ENCODE measurements around the gene SPAG5. TPM values are rescaled to one million over a fixed set of nuclear protein-coding genes. Genes with fewer than 3 reads are reported as not detected.

The SPAG5 gene
- total RNA-seq, 1 donor from 2014 or later, result 1.0 TPM

DNA sequence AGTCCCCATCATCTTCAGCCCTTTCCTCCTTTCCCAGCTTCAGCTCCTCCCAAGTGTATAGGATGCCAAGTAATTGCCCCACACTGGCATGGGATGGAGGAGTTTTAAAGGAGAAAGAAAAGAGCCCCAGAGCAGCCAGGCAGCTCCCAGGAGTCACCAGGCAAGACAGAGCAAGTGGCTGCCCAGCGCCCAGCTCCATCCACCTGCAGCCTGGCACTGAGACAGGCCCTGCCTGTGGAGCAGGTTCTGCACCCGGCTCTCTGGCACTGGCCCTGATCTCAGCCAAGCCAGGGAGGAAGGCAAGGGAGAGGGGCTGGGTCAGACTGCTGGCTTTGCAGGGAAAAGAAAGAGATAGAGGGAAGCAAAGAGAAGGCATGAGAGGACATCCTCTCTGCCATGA is 71.0 kb downstream of the SPAG5 start:
- Histone ChIP-seq H3K9me3 (replicated peaks) (no peaks in the 10 kb centered on the region), H3K4me1 (no peaks in the 10 kb centered on the region), H3K4me3 (no peak overlapping the region), H3K36me3 (no peaks in the 10 kb centered on the region), H3K27me3 (ENCODE audit: low read depth) (peaks cover 22% of the 10 kb centered on the region), H3K27ac (replicated peaks) (no peak overlapping the region)
- intact Hi-C loops (cut with micrococcal nuclease), result no loop called here
- TF ChIP-seq, protein P1, sequence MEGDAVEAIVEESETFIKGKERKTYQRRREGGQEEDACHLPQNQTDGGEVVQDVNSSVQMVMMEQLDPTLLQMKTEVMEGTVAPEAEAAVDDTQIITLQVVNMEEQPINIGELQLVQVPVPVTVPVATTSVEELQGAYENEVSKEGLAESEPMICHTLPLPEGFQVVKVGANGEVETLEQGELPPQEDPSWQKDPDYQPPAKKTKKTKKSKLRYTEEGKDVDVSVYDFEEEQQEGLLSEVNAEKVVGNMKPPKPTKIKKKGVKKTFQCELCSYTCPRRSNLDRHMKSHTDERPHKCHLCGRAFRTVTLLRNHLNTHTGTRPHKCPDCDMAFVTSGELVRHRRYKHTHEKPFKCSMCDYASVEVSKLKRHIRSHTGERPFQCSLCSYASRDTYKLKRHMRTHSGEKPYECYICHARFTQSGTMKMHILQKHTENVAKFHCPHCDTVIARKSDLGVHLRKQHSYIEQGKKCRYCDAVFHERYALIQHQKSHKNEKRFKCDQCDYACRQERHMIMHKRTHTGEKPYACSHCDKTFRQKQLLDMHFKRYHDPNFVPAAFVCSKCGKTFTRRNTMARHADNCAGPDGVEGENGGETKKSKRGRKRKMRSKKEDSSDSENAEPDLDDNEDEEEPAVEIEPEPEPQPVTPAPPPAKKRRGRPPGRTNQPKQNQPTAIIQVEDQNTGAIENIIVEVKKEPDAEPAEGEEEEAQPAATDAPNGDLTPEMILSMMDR (IDR thresholded peaks at IDR 0.05; ENCODE audit: borderline replicate concordance), result no peak
- DNase-seq, result no peak

Other genes with a start within 250 kb of the SPAG5 start
- gene POLDIP2, start 241.5 kb downstream of the SPAG5 start, total RNA-seq, result 154 TPM
- not detected for gene SEBOX, start 233.8 kb downstream of the SPAG5 start, total RNA-seq
- gene VTN, start 228.7 kb downstream of the SPAG5 start, total RNA-seq, result 40.4 TPM
- gene SARM1, start 227.3 kb downstream of the SPAG5 start, total RNA-seq, result 5.1 TPM
- 6.0 TPM for gene SLC46A1, start 192.8 kb downstream of the SPAG5 start, total RNA-seq
- not detected for gene SLC13A2, start 125.4 kb downstream of the SPAG5 start, total RNA-seq
- not detected for gene FOXN1, start 92.7 kb downstream of the SPAG5 start, total RNA-seq
- gene UNC119, start 46.4 kb downstream of the SPAG5 start, total RNA-seq, result 22.5 TPM
- 38.2 TPM for gene PIGS, start 27.5 kb downstream of the SPAG5 start, total RNA-seq
- 329 TPM for gene ALDOC, start 22.1 kb downstream of the SPAG5 start, total RNA-seq
- 6.7 TPM for gene RSKR, start 15.2 kb upstream of the SPAG5 start, total RNA-seq
- gene BLTP2, start 46.1 kb upstream of the SPAG5 start, total RNA-seq, result 71.3 TPM
- gene SDF2, start 62.9 kb upstream of the SPAG5 start, total RNA-seq, result 34.0 TPM
- gene SUPT6H, start 63.2 kb upstream of the SPAG5 start, total RNA-seq, result 44.8 TPM
- gene PROCA1, start 112.9 kb upstream of the SPAG5 start, total RNA-seq, result 1.3 TPM
- 13.1 TPM for gene RAB34, start 118.8 kb upstream of the SPAG5 start, total RNA-seq
- gene RPL23A, start 121.0 kb upstream of the SPAG5 start, total RNA-seq, result 840 TPM
- gene TLCD1, start 127.2 kb upstream of the SPAG5 start, total RNA-seq, result 3.1 TPM
- 1.4 TPM for gene NEK8, start 129.8 kb upstream of the SPAG5 start, total RNA-seq
- gene TRAF4, start 145.0 kb upstream of the SPAG5 start, total RNA-seq, result 3.5 TPM
- gene FAM222B, start 243.8 kb upstream of the SPAG5 start, total RNA-seq, result 17.5 TPM